ENCODE results near the gene EML4. TPM values are rescaled to one million over a fixed set of nuclear protein-coding genes. Genes with fewer than 3 reads are reported as not detected.

The EML4 gene
- total and polyA plus RNA-seq, 9 of the 15 experiments (the other 6 are each of a cell fraction or from before 2014, with no cell fraction given): 14.7 to 48.3 (median 36.5) TPM

- TF ChIP-seq, protein P1, sequence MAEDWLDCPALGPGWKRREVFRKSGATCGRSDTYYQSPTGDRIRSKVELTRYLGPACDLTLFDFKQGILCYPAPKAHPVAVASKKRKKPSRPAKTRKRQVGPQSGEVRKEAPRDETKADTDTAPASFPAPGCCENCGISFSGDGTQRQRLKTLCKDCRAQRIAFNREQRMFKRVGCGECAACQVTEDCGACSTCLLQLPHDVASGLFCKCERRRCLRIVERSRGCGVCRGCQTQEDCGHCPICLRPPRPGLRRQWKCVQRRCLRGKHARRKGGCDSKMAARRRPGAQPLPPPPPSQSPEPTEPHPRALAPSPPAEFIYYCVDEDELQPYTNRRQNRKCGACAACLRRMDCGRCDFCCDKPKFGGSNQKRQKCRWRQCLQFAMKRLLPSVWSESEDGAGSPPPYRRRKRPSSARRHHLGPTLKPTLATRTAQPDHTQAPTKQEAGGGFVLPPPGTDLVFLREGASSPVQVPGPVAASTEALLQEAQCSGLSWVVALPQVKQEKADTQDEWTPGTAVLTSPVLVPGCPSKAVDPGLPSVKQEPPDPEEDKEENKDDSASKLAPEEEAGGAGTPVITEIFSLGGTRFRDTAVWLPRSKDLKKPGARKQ (CRISPR knock-in tag; IDR thresholded peaks at IDR 0.05): no peak
- TF ChIP-seq GTF2E2 (tag; IDR thresholded peaks at IDR 0.05) (no peak; the same call in 1 of the 2 replicates), USF1 (CRISPR knock-in tag; IDR thresholded peaks at IDR 0.05) (peak; percentile 94), NR1H2 (CRISPR knock-in tag; IDR thresholded peaks at IDR 0.05) (no peak), SIN3A (IDR thresholded peaks at IDR 0.05; ENCODE audit: borderline replicate concordance in 2 of 2, control insufficient read depth in 1 of 2, low read depth in 2 of 2, low read length in 2 of 2) (peak in 1 of 2 experiments; percentile 61; a peak in 1 of 4 replicates), HDAC2 (IDR thresholded peaks at IDR 0.05) (0 out of 2 replicates have a peak, but pooled peaks have one; percentile 40), ZNF444 (CRISPR knock-in tag; IDR thresholded peaks at IDR 0.05) (no peak), ZFP36 (IDR thresholded peaks at IDR 0.05; ENCODE audit: low read depth, low read length, partially characterized antibody) (peak; percentile 55), HNRNPH1 (optimal IDR thresholded peaks at IDR 0.05; ENCODE audit: low read depth, low read length) (no peak), STAG1 (CRISPR knock-in tag; IDR thresholded peaks at IDR 0.05; ENCODE audit: borderline replicate concordance) (no peak), CTCFL (IDR thresholded peaks at IDR 0.05; ENCODE audit: borderline replicate concordance, insufficient read depth, low read depth, low read length, poor library complexity, severe bottlenecking) (no peak), ZNF41 (CRISPR knock-in tag; conservative IDR thresholded peaks at IDR 0.05) (no peak), ZEB2 (IDR thresholded peaks at IDR 0.05) (no peak), RBM34 (IDR thresholded peaks at IDR 0.05; ENCODE audit: borderline replicate concordance, insufficient read depth, low read length) (no peak)
- TF ChIP-seq, protein P2, sequence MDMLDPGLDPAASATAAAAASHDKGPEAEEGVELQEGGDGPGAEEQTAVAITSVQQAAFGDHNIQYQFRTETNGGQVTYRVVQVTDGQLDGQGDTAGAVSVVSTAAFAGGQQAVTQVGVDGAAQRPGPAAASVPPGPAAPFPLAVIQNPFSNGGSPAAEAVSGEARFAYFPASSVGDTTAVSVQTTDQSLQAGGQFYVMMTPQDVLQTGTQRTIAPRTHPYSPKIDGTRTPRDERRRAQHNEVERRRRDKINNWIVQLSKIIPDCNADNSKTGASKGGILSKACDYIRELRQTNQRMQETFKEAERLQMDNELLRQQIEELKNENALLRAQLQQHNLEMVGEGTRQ (CRISPR knock-in tag; IDR thresholded peaks at IDR 0.05): peak; percentile 93
- TF ChIP-seq, protein P3, sequence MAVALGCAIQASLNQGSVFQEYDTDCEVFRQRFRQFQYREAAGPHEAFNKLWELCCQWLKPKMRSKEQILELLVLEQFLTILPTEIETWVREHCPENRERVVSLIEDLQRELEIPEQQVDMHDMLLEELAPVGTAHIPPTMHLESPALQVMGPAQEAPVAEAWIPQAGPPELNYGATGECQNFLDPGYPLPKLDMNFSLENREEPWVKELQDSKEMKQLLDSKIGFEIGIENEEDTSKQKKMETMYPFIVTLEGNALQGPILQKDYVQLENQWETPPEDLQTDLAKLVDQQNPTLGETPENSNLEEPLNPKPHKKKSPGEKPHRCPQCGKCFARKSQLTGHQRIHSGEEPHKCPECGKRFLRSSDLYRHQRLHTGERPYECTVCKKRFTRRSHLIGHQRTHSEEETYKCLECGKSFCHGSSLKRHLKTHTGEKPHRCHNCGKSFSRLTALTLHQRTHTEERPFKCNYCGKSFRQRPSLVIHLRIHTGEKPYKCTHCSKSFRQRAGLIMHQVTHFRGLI (CRISPR knock-in tag; IDR thresholded peaks at IDR 0.05): no peak
- TF ChIP-seq, protein P4, sequence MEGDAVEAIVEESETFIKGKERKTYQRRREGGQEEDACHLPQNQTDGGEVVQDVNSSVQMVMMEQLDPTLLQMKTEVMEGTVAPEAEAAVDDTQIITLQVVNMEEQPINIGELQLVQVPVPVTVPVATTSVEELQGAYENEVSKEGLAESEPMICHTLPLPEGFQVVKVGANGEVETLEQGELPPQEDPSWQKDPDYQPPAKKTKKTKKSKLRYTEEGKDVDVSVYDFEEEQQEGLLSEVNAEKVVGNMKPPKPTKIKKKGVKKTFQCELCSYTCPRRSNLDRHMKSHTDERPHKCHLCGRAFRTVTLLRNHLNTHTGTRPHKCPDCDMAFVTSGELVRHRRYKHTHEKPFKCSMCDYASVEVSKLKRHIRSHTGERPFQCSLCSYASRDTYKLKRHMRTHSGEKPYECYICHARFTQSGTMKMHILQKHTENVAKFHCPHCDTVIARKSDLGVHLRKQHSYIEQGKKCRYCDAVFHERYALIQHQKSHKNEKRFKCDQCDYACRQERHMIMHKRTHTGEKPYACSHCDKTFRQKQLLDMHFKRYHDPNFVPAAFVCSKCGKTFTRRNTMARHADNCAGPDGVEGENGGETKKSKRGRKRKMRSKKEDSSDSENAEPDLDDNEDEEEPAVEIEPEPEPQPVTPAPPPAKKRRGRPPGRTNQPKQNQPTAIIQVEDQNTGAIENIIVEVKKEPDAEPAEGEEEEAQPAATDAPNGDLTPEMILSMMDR (IDR thresholded peaks at IDR 0.05 in 2 of 3, conservative IDR thresholded peaks at IDR 0.05 in 1 of 3; ENCODE audit: insufficient read depth in 2 of 3, low read depth in 1 of 3, low read length in 3 of 3): no peak
Measured at GRCh38 chr2:42169100-42169873, at the start of gene EML4 (continued).
